Fibroblast of the aortic adventitia (primary cell): ENCODE results near the gene CDIPT. TPM values are rescaled to one million over a fixed set of nuclear protein-coding genes. Genes with fewer than 3 reads are reported as not detected.

ENCODE experiments used
- DNase-seq: peaks from one replicate; pipeline ENCODE4 v3.0.0-alpha.2; 2010; ENCODE audit warnings: low read depth
- H3K4me3 ChIP-seq: 2 replicates; pipeline ENCODE4 v1.5.1; 2011; ENCODE audit warnings: low read depth, mild to moderate bottlenecking, control low read depth, low read length, moderate library complexity
- CTCF ChIP-seq: IDR thresholded peaks from 2 replicates; pipeline ENCODE4 v1.5.1; 2011; ENCODE audit warnings: mild to moderate bottlenecking, low read length, control low read depth, inconsistent platforms; ENCODE audit not compliant: insufficient read depth
- total RNA-seq: library from RNA; depleted of rRNA; stranded (reverse); fragments of >200 nt; gene quantifications from 2 replicates; pipeline ENCODE4 v1.2.3, GENCODE V29; 2012; ENCODE audit warnings: low replicate concordance

CDIPT gene
- total RNA-seq, 1 donor, result 79.2 TPM

- DNase-seq, result no peak
- H3K4me3 ChIP-seq, result no peak overlapping the region
- TF ChIP-seq CTCF, result no peak
Observed at GRCh38 chr16:29907973-29908372, 44.9 kb upstream of the CDIPT start.

- H3K4me3 ChIP-seq, result no peak overlapping the region
- TF ChIP-seq CTCF, result no peak
- no peak for DNase-seq
Observed at GRCh38 chr16:29906520-29907244, 43.7 kb upstream of the CDIPT start.

- no peak overlapping the region for H3K4me3 ChIP-seq
- DNase-seq, result no peak
- no peak for TF ChIP-seq CTCF
Observed at GRCh38 chr16:29905668-29906067, 42.6 kb upstream of the CDIPT start.

- no peak for DNase-seq
- no peak for TF ChIP-seq CTCF
- H3K4me3 ChIP-seq, result no peak overlapping the region
Observed at GRCh38 chr16:29904947-29905346, 41.9 kb upstream of the CDIPT start.

GRCh38 chr16:29903590-29903989, 40.6 kb upstream of the CDIPT start:
- no peak overlapping the region for H3K4me3 ChIP-seq
- no peak for DNase-seq
- no peak for TF ChIP-seq CTCF

- H3K4me3 ChIP-seq, result peak overlapping the region; percentile 76
- TF ChIP-seq CTCF, result no peak
- DNase-seq, result no peak
Observed at GRCh38 chr16:29901607-29901945, 38.5 kb upstream of the CDIPT start.
